ENCODE measurements around the gene SPAG9. TPM values are rescaled to one million over a fixed set of nuclear protein-coding genes. Genes with fewer than 3 reads are reported as not detected.

The SPAG9 gene
- total and polyA plus RNA-seq, 2 experiments from 2014 or later: 26.5 to 82.7 TPM

- peak; percentile 82 for DNase-seq (ENCODE audit: low spot score)
- H3K9me2 ChIP-seq (replicated peaks; ENCODE audit: insufficient read depth): no peaks in the 10 kb centered on the region
- TF ChIP-seq EZH2 (IDR thresholded peaks at IDR 0.05; ENCODE audit: borderline replicate concordance) (no peak), CTCF (IDR thresholded peaks at IDR 0.05; ENCODE audit: poor library complexity) (peak; percentile 76)
- no peaks in the 10 kb centered on the region for H3K36me3 ChIP-seq (replicated peaks; ENCODE audit: insufficient read depth, low read depth)
- peak overlapping the region; percentile 32 for H2AFZ ChIP-seq
- 30% methylated on average over 26 of the region's 26 CpGs for WGBS (ENCODE audit: low lambda C conversion rate, missing lambda C conversion rate)
- H3K79me2 ChIP-seq: no peaks in the 10 kb centered on the region
- peak overlapping the region; percentile 57 for H3K4me2 ChIP-seq
- H4K20me1 ChIP-seq (ENCODE audit: insufficient read depth, poor library complexity, severe bottlenecking): no peaks in the 10 kb centered on the region
- H3K4me3 ChIP-seq: no peak overlapping the region
- peak overlapping the region; percentile 89 for H3K27ac ChIP-seq
- H3K9me3 ChIP-seq (ENCODE audit: low read depth): no peaks in the 10 kb centered on the region
- H3K4me1 ChIP-seq (ENCODE audit: insufficient read depth): peaks cover 40% of the 10 kb centered on the region
- no peaks in the 10 kb centered on the region for H3K27me3 ChIP-seq
These were observed 170.4 kb downstream of the SPAG9 start for GRCh38 chr17:50949989-50950877.

GRCh38 chr17:50949128-50949988 is 171.3 kb downstream of the SPAG9 start:
- Histone ChIP-seq H3K4me1 (ENCODE audit: insufficient read depth) (peaks cover 42% of the 10 kb centered on the region), H3K27ac (peak overlapping the region; percentile 89), H3K79me2 (no peaks in the 10 kb centered on the region), H2AFZ (no peak overlapping the region), H4K20me1 (ENCODE audit: insufficient read depth, poor library complexity, severe bottlenecking) (no peaks in the 10 kb centered on the region), H3K9me3 (ENCODE audit: low read depth) (no peaks in the 10 kb centered on the region), H3K36me3 (replicated peaks; ENCODE audit: insufficient read depth, low read depth) (no peaks in the 10 kb centered on the region), H3K4me2 (peak overlapping the region; percentile 57), H3K9me2 (replicated peaks; ENCODE audit: insufficient read depth) (no peaks in the 10 kb centered on the region), H3K27me3 (no peaks in the 10 kb centered on the region), H3K4me3 (no peak overlapping the region)
- TF ChIP-seq EZH2phosphoT487 (IDR thresholded peaks at IDR 0.05; ENCODE audit: low read depth, severe bottlenecking, unreplicated experiment) (no peak), CTCF (IDR thresholded peaks at IDR 0.05; ENCODE audit: poor library complexity) (no peak), EZH2 (IDR thresholded peaks at IDR 0.05; ENCODE audit: borderline replicate concordance) (no peak)
- DNase-seq (ENCODE audit: low spot score): peak; percentile 32
- 83% methylated on average over 17 of the region's 21 CpGs for WGBS (ENCODE audit: low lambda C conversion rate, missing lambda C conversion rate)

GRCh38 chr17:50948711-50949110 is 172.0 kb downstream of the SPAG9 start:
- Histone ChIP-seq H3K36me3 (replicated peaks; ENCODE audit: insufficient read depth, low read depth) (no peaks in the 10 kb centered on the region), H3K4me3 (no peak overlapping the region), H2AFZ (no peak overlapping the region), H3K9me3 (ENCODE audit: low read depth) (no peaks in the 10 kb centered on the region), H3K27me3 (no peaks in the 10 kb centered on the region), H3K79me2 (no peaks in the 10 kb centered on the region), H3K27ac (peak overlapping the region; percentile 89), H3K4me1 (ENCODE audit: insufficient read depth) (peaks cover 44% of the 10 kb centered on the region), H3K4me2 (peak overlapping the region; percentile 57), H3K9me2 (replicated peaks; ENCODE audit: insufficient read depth) (no peaks in the 10 kb centered on the region), H4K20me1 (ENCODE audit: insufficient read depth, poor library complexity, severe bottlenecking) (no peaks in the 10 kb centered on the region)
- no peak for TF ChIP-seq EZH2phosphoT487 (IDR thresholded peaks at IDR 0.05; ENCODE audit: low read depth, severe bottlenecking, unreplicated experiment)
- no peak for TF ChIP-seq EZH2 (IDR thresholded peaks at IDR 0.05; ENCODE audit: borderline replicate concordance)
- TF ChIP-seq CTCF (IDR thresholded peaks at IDR 0.05; ENCODE audit: poor library complexity): no peak
- 96% methylated on average over 13 of the region's 13 CpGs for WGBS (ENCODE audit: low lambda C conversion rate, missing lambda C conversion rate)
- DNase-seq (ENCODE audit: low spot score): no peak

Measured in hepatocyte (in vitro differentiated cells).